DND-41 (cell line): ENCODE data around the gene C17orf50.

ENCODE experiments used
- CTCF ChIP-seq: IDR thresholded peaks from 2 replicates; pipeline ENCODE4 v1.5.1; 2012; ENCODE audit warnings: borderline replicate concordance, low read length, moderate library complexity, mild to moderate bottlenecking; ENCODE audit not compliant: poor library complexity, severe bottlenecking; ENCODE audit errors: extremely low read depth
- EZH2 ChIP-seq: IDR thresholded peaks from 3 replicates; pipeline ENCODE4 v1.6.1; 2012; ENCODE audit warnings: borderline replicate concordance, low read depth, mild to moderate bottlenecking, moderate library complexity, low read length, inconsistent platforms; ENCODE audit not compliant: severe bottlenecking

DNA sequence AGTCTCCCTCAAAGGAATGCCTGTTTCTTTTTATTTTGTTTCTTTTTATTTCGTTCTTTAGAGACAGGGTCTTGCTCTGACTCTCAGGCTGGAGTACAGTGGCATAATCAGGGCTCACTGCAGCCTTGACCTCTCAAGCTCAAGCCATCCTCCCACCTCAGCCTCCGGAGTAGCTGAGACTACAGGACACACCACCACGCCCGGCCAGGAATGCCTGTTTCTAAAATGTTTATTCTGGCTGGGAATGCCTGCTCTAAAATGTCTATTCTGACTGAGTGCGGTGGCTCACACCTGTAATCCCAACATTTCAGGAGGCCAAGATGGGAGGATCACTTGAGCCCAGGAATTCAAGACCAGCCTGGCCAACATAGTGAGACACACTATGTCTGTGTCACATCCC lies 37.2 kb downstream of the C17orf50 start:
- no peak for TF ChIP-seq EZH2
- TF ChIP-seq CTCF = no peak
